NCI-H460 (cell line): ENCODE measurements around the gene NDUFAF5. TPM values are rescaled to one million over a fixed set of nuclear protein-coding genes. Genes with fewer than 3 reads are reported as not detected.

Source experiments
- DNase-seq: peaks from one replicate; pipeline ENCODE4 v3.0.0-alpha.2; 2016; ENCODE audit warnings: low read depth; ENCODE audit errors: extremely low read depth
- total RNA-seq: library from RNA; depleted of rRNA; stranded (reverse); fragments of >200 nt; shearing (Covaris generic); gene quantifications from 2 replicates; pipeline ENCODE4 v1.2.3, GENCODE V29; 2014

The NDUFAF5 gene
- total RNA-seq, 1 experiment from 2014 or later, result 37.5 TPM

DNA sequence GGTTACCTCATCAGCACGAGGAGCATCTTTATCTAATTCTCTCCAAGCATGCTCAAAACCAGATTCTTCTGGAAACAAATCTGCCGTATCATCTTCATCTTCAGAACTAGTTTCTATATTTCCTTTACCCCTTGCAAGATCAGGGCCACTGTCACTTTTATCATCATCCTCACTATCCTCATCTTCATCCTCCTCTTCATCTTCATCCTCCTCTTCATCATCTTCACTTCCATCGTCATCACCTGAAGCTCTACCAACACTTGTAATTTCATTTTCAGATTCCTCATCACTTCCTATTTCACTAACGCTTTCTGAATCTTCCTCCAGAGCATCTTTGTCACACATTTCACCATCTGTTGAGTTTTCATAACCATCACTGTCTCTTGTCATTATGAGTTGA lies 9.0 kb upstream of the NDUFAF5 start:
- no peak for DNase-seq

DNA sequence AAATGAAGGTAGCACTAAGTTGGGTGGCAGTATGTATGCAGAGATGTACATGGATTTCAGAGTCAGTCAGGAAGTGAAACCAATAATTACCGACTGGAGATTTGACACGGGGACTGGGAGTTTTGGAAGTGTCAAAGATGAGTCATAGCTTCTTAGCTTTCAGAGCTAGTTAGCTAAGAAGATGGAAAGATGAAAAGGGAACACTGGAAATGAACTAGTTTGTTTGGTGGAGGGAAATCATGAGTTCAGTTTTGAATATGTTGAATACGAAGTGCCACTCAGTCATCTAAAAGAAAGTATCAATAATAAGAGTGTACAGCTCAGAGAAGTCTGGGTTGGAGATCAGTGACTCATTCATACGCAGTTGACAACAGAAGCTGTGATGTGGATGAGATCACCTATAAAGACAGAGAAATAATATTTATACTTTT lies 7.6 kb upstream of the NDUFAF5 start:
- DNase-seq, result no peak

DNA sequence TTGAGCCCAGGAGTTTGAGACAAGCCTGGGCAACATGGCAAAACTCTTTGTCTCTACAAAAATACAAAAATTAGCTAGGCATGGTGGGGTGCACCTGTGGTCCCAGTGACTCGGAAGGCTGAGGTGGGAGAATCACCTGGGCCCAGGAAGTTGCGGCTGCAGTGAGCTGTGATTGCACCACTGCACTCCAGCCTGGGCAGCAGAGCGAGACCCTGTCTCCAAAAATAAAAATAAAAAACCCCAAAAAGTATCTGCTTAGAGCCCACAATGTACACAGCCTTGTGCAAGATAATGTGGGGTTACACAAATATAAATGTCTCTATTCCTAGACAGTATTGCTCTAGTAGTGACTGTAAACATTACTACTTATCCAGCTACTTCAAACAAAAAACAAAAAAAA lies 6.0 kb upstream of the NDUFAF5 start:
- DNase-seq, result no peak

- DNase-seq, result no peak
Observed at GRCh38 chr20:13783528-13783927, 1.3 kb upstream of the NDUFAF5 start.

GRCh38 chr20:13784271-13784892 lies 446 bp upstream of the NDUFAF5 start:
- DNase-seq, result no peak

- DNase-seq, result no peak
Observed at GRCh38 chr20:13786143-13786828, 1.5 kb downstream of the NDUFAF5 start.

- peak; percentile 55 for DNase-seq
Observed at GRCh38 chr20:13788167-13788834, 3.5 kb downstream of the NDUFAF5 start.

DNA sequence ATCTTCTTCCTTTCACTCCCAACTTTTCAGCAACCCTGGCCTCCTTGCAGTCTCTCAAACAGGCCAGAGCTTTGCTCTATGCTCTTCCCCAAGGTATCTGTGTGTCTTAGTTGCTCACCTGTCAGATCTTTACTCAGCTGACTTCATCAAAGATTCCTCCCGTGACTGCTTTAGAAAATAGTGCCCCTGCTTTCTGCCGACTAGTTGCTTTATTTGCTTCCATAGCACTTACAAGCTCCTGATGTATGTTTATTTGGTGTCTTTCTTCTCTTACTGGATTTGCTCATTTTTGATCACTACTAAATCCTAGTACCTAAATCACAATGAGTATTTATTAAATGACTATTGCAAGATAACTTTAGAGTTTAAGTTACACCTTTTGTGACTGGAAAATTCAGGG lies 5.9 kb downstream of the NDUFAF5 start:
- DNase-seq, result no peak

DNA sequence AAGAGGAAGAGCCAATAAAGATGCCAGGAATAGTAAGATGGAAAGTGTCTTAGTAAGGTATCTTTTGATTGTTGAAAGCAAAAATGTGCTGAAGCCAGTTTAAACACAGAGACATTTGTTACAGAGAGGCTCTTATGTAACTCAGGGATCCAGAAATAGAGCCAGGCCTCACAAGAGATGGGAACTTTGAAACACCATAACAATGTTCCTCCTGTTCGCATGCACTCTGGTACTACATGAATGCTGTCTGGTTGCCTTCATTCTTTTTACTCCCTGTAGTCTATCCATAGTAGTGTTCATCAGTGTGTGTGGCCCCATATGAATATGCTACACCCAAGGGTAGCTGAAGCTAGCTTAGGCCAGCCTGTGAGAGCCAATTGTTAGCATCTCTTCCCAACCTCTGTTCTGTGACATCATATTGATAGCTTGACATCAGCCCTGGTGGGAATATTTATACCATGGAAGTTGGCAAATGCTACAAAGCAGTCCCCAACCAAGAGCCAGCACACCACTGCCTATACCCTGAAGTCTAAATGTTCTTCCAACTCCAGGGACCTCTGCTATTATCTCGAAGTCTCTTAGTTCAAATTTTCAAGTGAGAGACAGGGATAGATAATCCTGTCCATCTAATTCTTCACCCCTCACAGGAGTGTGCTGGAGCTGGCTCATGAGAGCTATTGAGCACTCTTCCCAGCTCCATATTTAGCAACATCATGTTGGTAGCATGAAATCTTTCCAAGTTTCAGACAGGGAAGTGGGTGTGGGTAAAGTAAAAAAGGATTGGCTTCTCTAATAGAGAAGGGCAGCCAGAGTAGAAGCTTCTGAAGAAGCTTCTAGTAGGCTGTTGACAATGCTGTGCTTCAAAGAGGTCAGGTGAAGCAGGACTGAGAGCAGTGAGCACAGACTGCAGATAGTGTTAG lies 7.0 kb downstream of the NDUFAF5 start:
- DNase-seq, result no peak

- no peak for DNase-seq
Observed at GRCh38 chr20:13793001-13793400, 8.2 kb downstream of the NDUFAF5 start.

DNA sequence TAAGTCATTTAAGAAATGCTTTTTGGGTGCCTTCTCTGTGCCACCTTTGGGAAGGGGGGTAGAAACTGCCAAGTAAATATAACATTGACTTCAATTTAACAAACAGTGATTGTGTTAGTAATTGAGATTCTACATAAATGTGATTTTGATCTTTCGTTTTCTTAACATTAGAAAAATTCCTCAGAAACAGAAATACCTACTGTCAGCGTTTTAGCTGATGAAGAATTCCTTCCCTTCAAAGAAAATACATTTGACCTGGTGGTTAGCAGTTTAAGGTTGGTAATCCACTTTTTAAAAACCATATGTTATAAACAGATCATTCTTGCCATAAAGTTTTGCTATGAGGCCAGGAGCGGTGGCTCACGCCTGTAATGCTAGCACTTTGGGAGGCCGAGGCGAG lies 9.8 kb downstream of the NDUFAF5 start:
- no peak for DNase-seq

DNA sequence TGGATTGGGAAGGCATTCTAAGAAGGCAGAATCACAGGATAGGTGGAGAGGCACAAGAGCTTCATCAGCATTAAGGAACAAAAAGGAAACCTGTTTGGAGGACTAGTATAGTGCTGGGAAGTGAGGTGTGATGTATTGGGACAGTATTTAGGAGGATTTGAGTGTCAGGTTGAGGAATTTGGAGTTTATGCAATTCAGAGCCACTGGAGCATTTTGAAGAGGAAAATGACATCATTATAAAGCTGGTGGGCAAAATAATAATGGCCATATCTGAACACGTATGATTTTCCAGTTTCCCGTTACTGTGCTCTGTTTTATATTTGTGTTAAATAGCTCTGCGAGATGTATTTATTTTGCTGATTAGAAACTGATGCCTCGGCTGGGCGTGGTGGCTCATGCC lies 14.2 kb downstream of the NDUFAF5 start:
- DNase-seq, result no peak

DNA sequence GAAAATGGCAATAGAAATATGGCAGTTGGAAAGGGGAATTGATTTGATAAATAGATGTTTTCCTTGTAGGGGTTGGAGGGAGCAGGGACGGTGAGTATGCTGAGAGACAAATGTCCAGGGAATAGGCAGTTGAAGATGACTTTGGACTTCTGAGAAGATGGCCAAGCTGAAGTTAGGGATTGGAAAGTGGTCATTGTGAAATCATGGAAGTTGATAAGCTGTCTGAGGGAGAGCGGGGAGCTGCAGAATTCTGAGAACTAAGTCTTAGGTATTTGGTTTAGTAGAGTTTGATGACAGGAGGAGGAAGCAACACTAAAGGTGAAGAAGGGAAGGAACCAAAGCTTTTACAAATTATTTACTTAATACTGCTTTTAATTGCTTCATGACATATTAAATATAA lies 15.1 kb downstream of the NDUFAF5 start:
- DNase-seq, result no peak

DNA sequence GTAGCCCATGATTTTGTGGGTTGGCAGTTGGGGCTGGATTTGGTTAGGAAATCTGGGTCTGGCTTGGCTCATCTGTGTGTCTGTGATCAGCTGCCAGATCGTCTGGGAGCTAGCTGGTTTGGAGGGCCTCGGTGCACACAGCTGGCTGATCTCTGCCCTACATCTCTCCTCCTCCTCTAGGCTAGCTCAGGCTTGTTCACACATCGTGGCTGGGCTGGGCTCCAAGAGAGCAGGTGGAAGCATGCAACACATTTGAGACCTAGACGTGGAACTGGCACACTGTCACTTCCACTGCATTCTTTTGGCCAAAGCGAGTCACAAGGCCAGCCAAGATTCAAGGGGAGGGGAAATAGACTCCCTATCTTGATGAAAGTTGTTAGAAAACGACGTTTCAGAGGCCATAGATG lies 15.9 kb downstream of the NDUFAF5 start:
- DNase-seq, result no peak

DNA sequence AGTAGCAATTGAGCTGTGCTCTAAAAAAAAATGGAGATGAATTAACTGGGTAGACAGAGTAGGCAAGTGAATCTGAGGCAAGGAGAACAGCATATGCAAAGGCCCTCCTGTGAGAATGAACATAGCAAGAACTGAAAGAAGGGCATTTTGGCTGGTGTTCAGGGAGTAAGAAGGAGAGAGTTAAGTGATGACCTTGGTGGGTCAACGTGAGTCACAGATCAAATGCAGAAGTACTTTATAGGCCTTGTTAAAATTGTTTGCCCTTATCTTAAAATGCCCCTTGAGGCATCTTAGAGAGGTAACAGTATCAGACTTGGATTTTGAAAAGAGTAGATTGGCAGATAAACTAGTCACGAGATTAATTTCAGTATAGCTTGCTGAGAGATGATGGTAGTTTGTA lies 24.5 kb downstream of the NDUFAF5 start:
- DNase-seq, result no peak

- no peak for DNase-seq
Observed at GRCh38 chr20:13809855-13810254, 25.0 kb downstream of the NDUFAF5 start.

DNA sequence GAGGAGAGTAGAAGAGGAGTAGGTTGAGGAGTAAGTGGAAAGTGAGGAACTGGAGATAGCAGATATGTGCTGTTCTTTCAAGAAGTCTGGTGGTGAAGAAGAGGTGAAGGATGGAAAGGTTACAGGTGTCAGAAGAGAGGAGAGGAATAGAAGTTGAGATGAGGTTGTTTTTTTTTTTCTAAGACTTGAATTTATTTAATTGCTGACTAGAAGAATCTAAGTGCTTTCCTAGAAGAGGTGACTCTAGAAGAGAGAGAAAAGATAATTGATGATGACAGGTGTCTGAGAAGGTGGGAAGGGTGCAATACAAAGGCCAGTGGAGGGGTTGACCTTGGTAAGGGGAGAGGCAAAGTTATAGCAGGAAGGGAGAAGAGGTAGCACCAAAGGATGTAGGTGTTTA lies 25.6 kb downstream of the NDUFAF5 start:
- DNase-seq, result no peak

DNA sequence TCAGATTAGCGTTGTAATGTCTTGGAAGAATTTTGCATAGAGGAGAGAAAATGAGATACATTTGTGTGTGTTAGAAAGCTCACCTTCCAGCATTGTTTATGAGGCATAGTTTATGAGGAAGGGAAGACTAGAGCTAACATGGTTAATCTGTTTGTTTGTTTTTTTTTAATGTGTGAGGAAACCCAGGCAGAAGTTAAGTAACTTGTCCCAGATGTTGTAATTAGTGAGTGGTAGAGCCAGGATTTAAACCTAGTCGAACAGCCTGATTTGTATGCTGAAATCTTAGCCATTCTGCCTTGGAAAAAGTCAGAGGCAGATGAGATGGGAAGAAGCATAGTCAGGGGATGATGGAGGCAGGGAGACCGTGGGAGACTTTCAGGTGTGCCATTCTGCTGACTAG lies 29.1 kb downstream of the NDUFAF5 start:
- no peak for DNase-seq

DNA sequence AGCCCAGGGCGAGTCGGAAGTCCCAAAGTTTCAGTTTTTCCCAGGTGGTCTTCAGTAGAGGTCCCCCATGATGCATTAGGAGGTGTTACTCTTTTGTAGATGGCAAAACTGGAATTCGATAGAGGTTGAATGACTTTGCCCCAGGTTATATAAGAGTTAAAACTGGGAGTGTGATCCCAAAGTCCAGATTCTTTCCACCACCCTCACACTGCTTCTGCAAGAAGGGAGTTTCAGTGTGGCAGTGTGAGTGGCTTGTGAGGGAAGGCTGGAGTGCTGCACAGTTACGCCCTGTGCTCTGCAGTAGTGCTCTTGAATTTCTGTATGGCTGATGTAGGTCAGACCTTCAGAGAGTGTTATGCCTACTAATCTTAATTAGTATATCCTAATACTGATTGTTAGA lies 29.8 kb downstream of the NDUFAF5 start:
- no peak for DNase-seq

DNA sequence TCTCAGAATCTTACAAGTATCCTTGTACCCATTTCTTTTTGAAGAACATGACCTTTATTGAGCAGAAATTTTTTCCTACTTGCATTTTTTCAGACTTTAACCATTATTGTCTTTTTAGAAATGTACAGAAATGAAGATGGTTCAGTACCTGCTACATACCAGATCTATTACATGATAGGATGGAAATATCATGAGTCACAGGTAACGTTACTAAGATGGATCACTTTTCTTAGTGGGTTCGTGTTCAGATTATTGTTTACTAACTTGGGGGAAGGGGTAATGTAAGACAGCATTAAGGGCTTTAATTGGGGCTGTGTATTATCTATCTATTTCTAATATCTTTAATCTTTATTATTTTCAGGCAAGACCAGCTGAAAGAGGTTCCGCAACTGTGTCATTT lies 31.9 kb downstream of the NDUFAF5 start:
- no peak for DNase-seq

DNA sequence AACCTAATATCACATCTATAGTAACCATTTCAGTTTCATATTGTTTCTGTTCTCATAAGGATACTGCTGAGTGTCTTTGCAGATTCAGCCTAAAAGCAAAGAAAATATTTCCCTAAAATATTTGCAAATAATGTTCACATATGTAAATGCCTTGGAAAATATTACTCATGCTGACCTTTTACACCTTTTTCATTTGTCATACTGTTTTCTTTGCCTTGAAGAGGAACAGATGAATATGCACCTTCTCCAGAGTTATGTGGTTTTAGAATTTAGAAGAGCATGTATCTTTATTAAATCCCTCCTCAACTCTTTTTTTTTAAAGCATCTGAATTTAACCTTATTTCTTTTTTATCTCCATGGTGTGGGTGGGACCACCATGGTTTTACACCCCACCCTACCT lies 32.5 kb downstream of the NDUFAF5 start:
- DNase-seq, result no peak
